Tibial artery (tissue), 4 donors: ENCODE results near the gene CASR.
"Not testable (repeated sequence)": the region's sequence is repeated elsewhere in the genome, so short reads cannot be mapped to it uniquely, and the experiment has no call there.

Experiments
- DNase-seq, 2 donors: peaks; one replicate each; pipeline ENCODE4 v3.0.0-alpha.2; 2019
- H3K27ac ChIP-seq, 2 donors: fragments of 200-600 bp; sonication (generic) in 1 of 2; 1 replicate in 1 of 2; 2 replicates in 1 of 2; pipeline ENCODE4 v1.5.1; 2018 to 2019; ENCODE audit warnings: mild to moderate bottlenecking in 1 of 2
- H3K27me3 ChIP-seq, 2 donors: fragments of 200-600 bp; sonication (generic) in 1 of 2; one replicate each; pipeline versions ENCODE4 v1.5.1 to v1.6.0; 2016 to 2019
- H3K36me3 ChIP-seq, 3 donors: fragments of 200-600 bp; sonication (generic) in 2 of 3; one replicate each; pipeline ENCODE4 v1.5.1; 2016 to 2019; ENCODE audit warnings: mild to moderate bottlenecking in 2 of 3
- H3K4me1 ChIP-seq, 4 donors: fragments of 200-600 bp; sonication (generic) in 2 of 4; 1 replicate in 3 of 4; 2 replicates in 1 of 4; pipeline ENCODE4 v1.5.1; 2016 to 2019
- H3K4me3 ChIP-seq, 2 donors: fragments of 200-600 bp; sonication (generic) in 1 of 2; 1 replicate in 1 of 2; 2 replicates in 1 of 2; pipeline ENCODE4 v1.5.1; 2018 to 2019; ENCODE audit warnings: mild to moderate bottlenecking in 2 of 2
- H3K9me3 ChIP-seq, 3 donors: fragments of 200-600 bp; sonication (generic) in 1 of 3; one replicate each; pipeline ENCODE4 v1.5.1; 2016 to 2019
- intact Hi-C: fragments of 100-400 bp; cut with DNase I; formaldehyde crosslinking; loops from one replicate; pipeline ENCODE4 v1.15.0; 2023; ENCODE audit warnings: low total_unique reads
- TF ChIP-seq, protein P1 (sequence below), 2 experiments: fragments of 200-600 bp in 1 of 2; fragments of 450-650 bp in 1 of 2; IDR thresholded peaks; one replicate each; pipeline ENCODE4 v1.5.1; 2017 to 2019; ENCODE audit warnings: antibody characterized with exemption in 2 of 2, mild to moderate bottlenecking in 1 of 2, moderate library complexity in 1 of 2

Gene CASR

GRCh38 chr3:122200661-122201060 is 17.2 kb downstream of the CASR start:
- intact Hi-C loops, result no loop called here
- Histone ChIP-seq H3K27ac (no peak overlapping the region), H3K4me3 (no peak overlapping the region), H3K9me3 (no peaks in the 10 kb centered on the region), H3K36me3 (no peaks in the 10 kb centered on the region), H3K27me3 (no peaks in the 10 kb centered on the region), H3K4me1 (no peaks in the 10 kb centered on the region)
- no peak for DNase-seq
- TF ChIP-seq, protein P1, sequence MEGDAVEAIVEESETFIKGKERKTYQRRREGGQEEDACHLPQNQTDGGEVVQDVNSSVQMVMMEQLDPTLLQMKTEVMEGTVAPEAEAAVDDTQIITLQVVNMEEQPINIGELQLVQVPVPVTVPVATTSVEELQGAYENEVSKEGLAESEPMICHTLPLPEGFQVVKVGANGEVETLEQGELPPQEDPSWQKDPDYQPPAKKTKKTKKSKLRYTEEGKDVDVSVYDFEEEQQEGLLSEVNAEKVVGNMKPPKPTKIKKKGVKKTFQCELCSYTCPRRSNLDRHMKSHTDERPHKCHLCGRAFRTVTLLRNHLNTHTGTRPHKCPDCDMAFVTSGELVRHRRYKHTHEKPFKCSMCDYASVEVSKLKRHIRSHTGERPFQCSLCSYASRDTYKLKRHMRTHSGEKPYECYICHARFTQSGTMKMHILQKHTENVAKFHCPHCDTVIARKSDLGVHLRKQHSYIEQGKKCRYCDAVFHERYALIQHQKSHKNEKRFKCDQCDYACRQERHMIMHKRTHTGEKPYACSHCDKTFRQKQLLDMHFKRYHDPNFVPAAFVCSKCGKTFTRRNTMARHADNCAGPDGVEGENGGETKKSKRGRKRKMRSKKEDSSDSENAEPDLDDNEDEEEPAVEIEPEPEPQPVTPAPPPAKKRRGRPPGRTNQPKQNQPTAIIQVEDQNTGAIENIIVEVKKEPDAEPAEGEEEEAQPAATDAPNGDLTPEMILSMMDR (IDR thresholded peaks at IDR 0.05), result no peak

- H3K27me3 ChIP-seq, H3K27ac ChIP-seq, H3K9me3 ChIP-seq, H3K4me1 ChIP-seq, intact Hi-C loops, DNase-seq, H3K4me3 ChIP-seq, H3K36me3 ChIP-seq: not testable (repeated sequence)
Observed at GRCh38 chr3:122201476-122201875, 18.0 kb downstream of the CASR start.

DNA sequence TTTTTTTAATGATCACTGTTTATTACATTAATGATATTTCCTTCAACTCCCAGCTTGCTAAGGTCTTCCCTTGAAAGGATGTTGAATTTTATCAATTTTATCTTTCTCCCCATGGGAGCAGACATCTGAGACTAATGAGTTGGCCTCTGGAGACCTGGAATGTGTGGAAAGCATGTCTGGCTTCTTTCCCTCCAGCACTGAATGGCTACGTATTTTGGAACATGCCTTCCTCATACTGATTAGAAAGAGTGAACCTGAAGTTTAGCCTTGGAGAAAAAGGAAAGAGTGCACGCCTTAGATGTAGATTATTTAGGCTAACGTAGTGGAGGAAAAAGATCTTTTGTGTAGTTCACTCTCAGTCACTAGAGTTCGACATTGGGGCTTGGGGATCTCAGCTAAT is 25.1 kb downstream of the CASR start:
- Histone ChIP-seq H3K27me3 (no peaks in the 10 kb centered on the region), H3K36me3 (no peaks in the 10 kb centered on the region), H3K4me3 (no peak overlapping the region), H3K27ac (no peak overlapping the region), H3K4me1 (no peaks in the 10 kb centered on the region), H3K9me3 (no peaks in the 10 kb centered on the region)
- intact Hi-C loops, result no loop called here
- DNase-seq, result no peak
- TF ChIP-seq, protein P1 (IDR thresholded peaks at IDR 0.05), result no peak

DNA sequence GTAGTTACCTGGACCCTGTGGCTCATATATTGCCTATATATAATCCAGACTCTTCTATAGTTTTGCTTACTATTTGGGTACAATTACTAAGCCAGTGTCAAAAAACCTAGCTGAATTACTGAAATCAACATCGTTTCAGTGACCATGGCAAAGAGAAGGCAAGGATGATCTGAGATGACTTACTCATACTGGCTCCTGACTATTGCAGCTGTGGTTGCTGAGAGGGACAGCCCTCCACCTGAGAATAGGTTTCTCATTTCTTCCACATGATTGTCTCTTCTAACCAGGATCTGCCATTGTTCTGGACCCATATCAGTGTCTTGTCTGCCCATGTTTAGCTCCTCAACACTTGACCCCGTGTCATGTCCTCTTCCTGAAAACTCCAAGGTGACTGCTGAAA is 30.2 kb downstream of the CASR start:
- intact Hi-C loops, result no loop called here
- no peak overlapping the region for H3K4me3 ChIP-seq
- no peaks in the 10 kb centered on the region for H3K4me1 ChIP-seq
- H3K27me3 ChIP-seq, result no peaks in the 10 kb centered on the region
- no peaks in the 10 kb centered on the region for H3K9me3 ChIP-seq
- TF ChIP-seq, protein P1 (IDR thresholded peaks at IDR 0.05), result no peak
- no peak overlapping the region for H3K27ac ChIP-seq
- no peak for DNase-seq
- no peaks in the 10 kb centered on the region for H3K36me3 ChIP-seq

GRCh38 chr3:122214711-122215110 is 31.2 kb downstream of the CASR start:
- H3K36me3 ChIP-seq, result no peaks in the 10 kb centered on the region
- intact Hi-C loops, result no loop called here
- H3K4me1 ChIP-seq, result no peaks in the 10 kb centered on the region
- no peak overlapping the region for H3K27ac ChIP-seq
- no peaks in the 10 kb centered on the region for H3K9me3 ChIP-seq
- no peak for DNase-seq
- no peaks in the 10 kb centered on the region for H3K27me3 ChIP-seq
- TF ChIP-seq, protein P1 (IDR thresholded peaks at IDR 0.05), result no peak
- no peak overlapping the region for H3K4me3 ChIP-seq

GRCh38 chr3:122215592-122216298 is 32.3 kb downstream of the CASR start:
- TF ChIP-seq, protein P1 (IDR thresholded peaks at IDR 0.05), result no peak
- no peak overlapping the region for H3K27ac ChIP-seq
- H3K4me3 ChIP-seq, result no peak overlapping the region
- H3K9me3 ChIP-seq, result no peaks in the 10 kb centered on the region
- H3K36me3 ChIP-seq, result no peaks in the 10 kb centered on the region
- no peaks in the 10 kb centered on the region for H3K4me1 ChIP-seq
- intact Hi-C loops, result no loop called here
- no peak for DNase-seq
- no peaks in the 10 kb centered on the region for H3K27me3 ChIP-seq
